ENCODE data around the gene OR11H7. TPM values are rescaled to one million over a fixed set of nuclear protein-coding genes. Genes with fewer than 3 reads are reported as not detected.
"Not testable (repeated sequence)": the region's sequence is repeated elsewhere in the genome, so short reads cannot be mapped to it uniquely, and the experiment has no call there.

The OR11H7 gene
- total and polyA plus RNA-seq, 4 donors: not detected

DNA sequence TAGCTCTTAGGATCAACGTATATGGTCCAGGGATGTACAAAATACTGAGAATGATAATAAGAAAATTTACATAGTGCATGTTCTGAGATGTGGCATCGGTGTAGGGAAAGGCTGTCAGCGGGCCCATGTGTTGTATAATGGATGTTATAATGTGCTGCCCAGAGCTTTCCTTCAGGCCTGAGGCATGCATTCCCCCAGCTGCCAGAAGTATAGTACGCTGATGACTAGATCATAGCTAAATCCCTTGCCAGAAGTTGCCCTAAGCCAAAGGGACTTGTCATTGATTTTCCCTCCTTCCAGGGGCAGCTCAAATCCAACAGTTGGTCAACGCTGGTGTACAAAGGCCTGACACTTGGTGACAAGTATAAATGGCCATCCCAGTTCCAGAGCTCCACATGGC, 44.6 kb upstream of the OR11H7 start:
- TF ChIP-seq, protein P1, sequence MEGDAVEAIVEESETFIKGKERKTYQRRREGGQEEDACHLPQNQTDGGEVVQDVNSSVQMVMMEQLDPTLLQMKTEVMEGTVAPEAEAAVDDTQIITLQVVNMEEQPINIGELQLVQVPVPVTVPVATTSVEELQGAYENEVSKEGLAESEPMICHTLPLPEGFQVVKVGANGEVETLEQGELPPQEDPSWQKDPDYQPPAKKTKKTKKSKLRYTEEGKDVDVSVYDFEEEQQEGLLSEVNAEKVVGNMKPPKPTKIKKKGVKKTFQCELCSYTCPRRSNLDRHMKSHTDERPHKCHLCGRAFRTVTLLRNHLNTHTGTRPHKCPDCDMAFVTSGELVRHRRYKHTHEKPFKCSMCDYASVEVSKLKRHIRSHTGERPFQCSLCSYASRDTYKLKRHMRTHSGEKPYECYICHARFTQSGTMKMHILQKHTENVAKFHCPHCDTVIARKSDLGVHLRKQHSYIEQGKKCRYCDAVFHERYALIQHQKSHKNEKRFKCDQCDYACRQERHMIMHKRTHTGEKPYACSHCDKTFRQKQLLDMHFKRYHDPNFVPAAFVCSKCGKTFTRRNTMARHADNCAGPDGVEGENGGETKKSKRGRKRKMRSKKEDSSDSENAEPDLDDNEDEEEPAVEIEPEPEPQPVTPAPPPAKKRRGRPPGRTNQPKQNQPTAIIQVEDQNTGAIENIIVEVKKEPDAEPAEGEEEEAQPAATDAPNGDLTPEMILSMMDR (IDR thresholded peaks at IDR 0.05; ENCODE audit: control extremely low read depth, extremely low read depth): no peak
- ATAC-seq (ENCODE audit: insufficient read depth, low FRiP score) (no peak), DNase-seq (no peak)
- Histone ChIP-seq H3K27me3 (ENCODE audit: control insufficient read depth in 3 of 3, insufficient read depth in 3 of 3, low read length in 2 of 3) (no peaks in the 10 kb centered on the region), H3K9me3 (ENCODE audit: control insufficient read depth in 4 of 4, insufficient read depth in 3 of 4, low read length in 3 of 4) (peaks cover 0 to 13% (median 2%) of the 10 kb centered on the region in 4 donors), H3K36me3 (ENCODE audit: control insufficient read depth in 4 of 4, insufficient read depth in 4 of 4, low read length in 4 of 4) (no peaks in the 10 kb centered on the region), H3K27ac (ENCODE audit: low read depth in 1 of 2, low read length in 1 of 2) (no peak overlapping the region), H3K9ac (ENCODE audit: insufficient read depth in 1 of 2, low read length in 2 of 2) (no peak overlapping the region), H3K4me1 (ENCODE audit: control insufficient read depth in 5 of 5, insufficient read depth in 5 of 5, low read length in 5 of 5) (no peaks in the 10 kb centered on the region), H3K4me3 (no peak overlapping the region)
- WGBS, 2 donors: 51 to 56% methylated on average over 5 of the region's 5 CpGs

DNA sequence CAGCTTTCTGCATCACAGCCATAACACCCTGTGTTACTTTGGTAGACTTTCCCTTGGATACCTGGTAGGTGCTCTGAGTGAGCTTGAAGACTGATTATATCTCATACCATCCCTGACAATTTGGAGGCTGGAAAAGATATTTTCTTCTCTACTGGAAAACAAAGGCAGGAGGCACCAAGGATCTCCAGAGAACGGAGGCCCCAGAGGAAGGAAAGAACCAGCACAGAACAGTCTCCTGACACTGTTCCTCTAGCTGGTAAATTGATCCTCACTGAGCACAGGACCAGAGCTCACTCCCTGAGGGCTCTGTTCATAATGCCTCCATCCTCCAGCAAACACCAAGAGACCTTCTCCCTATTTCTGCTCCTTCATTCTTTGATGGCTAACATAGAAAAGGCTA, 38.2 kb upstream of the OR11H7 start, which contains the start of gene OR11G2:
Gene OR11G2 (plus strand): TSS at position 301 of the 400 bp plus-strand sequence. CDS start 6,542 bp downstream, outside the sequence.
- H3K4me3 ChIP-seq: no peak within 1 kb of the TSS

DNA sequence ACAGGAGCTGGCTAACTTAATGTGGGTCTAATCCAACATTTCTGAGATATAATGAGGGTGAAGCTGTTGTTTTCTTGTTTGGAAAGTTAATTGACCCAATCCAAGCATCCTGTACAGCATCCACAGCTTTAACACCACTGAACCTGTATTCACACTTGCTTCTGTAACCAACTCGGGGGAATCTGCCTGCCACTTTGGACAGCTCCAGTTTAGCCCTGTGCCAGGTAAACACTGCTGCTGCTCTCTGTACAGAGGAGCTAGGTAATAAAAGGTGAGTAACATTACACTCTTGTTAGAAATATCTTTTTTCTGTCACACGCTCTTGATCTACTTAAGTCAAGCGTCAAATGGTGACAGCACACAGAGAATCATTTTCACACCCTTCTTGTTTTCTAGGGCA, 37.4 kb upstream of the OR11H7 start:
- TF ChIP-seq, protein P1 (IDR thresholded peaks at IDR 0.05; ENCODE audit: control extremely low read depth, extremely low read depth): no peak
- WGBS, 2 donors: 81 to 84% methylated on average over 3 of the region's 3 CpGs
- Histone ChIP-seq H3K4me1 (ENCODE audit: control insufficient read depth in 5 of 5, insufficient read depth in 5 of 5, low read length in 5 of 5) (no peaks in the 10 kb centered on the region), H3K9ac (ENCODE audit: insufficient read depth in 1 of 2, low read length in 2 of 2) (no peak overlapping the region), H3K27me3 (ENCODE audit: control insufficient read depth in 3 of 3, insufficient read depth in 3 of 3, low read length in 2 of 3) (no peaks in the 10 kb centered on the region), H3K36me3 (ENCODE audit: control insufficient read depth in 4 of 4, insufficient read depth in 4 of 4, low read length in 4 of 4) (no peaks in the 10 kb centered on the region), H3K27ac (ENCODE audit: low read depth in 1 of 2, low read length in 1 of 2) (no peak overlapping the region), H3K9me3 (ENCODE audit: control insufficient read depth in 4 of 4, insufficient read depth in 3 of 4, low read length in 3 of 4) (peaks cover 0 to 4% (median 0%) of the 10 kb centered on the region in 4 donors), H3K4me3 (no peak overlapping the region)
- no peak for DNase-seq
- no peak for ATAC-seq (ENCODE audit: insufficient read depth, low FRiP score)

More for the DNA sequence above, 38.2 kb upstream of the OR11H7 start, which contains the start of gene OR11G2:
- Histone ChIP-seq H3K9me3 (ENCODE audit: control insufficient read depth in 4 of 4, insufficient read depth in 3 of 4, low read length in 3 of 4) (peaks cover 0 to 4% (median 0%) of the 10 kb centered on the region in 4 donors), H3K4me1 (ENCODE audit: control insufficient read depth in 5 of 5, insufficient read depth in 5 of 5, low read length in 5 of 5) (no peaks in the 10 kb centered on the region), H3K36me3 (ENCODE audit: control insufficient read depth in 4 of 4, insufficient read depth in 4 of 4, low read length in 4 of 4) (no peaks in the 10 kb centered on the region), H3K27ac (ENCODE audit: low read depth in 1 of 2, low read length in 1 of 2) (no peak within 1 kb of the TSS), H3K9ac (ENCODE audit: insufficient read depth in 1 of 2, low read length in 2 of 2) (no peak within 1 kb of the TSS), H3K27me3 (ENCODE audit: control insufficient read depth in 3 of 3, insufficient read depth in 3 of 3, low read length in 2 of 3) (no peaks in the 10 kb centered on the region)
- DNase-seq (no peak), ATAC-seq (ENCODE audit: insufficient read depth, low FRiP score) (no peak)
- WGBS, 2 donors: 37 to 40% methylated on average over 1 of the region's 1 CpG
- TF ChIP-seq, protein P1 (IDR thresholded peaks at IDR 0.05; ENCODE audit: control extremely low read depth, extremely low read depth): no peak

DNA sequence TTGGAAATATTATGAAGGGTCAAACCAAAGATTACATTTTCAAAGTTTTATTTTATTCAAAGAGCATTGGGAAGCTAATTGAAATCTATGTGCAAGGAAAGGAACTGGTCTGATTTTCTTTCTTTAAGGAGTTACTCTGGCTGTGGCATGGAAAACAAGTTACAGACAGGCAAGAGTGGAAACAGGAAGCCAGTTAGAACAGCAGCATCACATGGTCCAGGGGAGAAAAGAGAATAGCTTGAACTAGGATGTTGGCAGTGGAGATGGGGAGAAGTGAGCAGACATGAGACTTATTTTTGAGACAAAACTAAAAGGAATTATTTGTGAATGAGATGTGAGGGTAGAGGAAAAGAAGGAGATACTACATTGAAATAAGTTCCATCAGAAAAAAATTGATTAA, 34.7 kb upstream of the OR11H7 start:
- peaks cover 0 to 5% (median 0%) of the 10 kb centered on the region in 4 donors for H3K9me3 ChIP-seq (ENCODE audit: control insufficient read depth in 4 of 4, insufficient read depth in 3 of 4, low read length in 3 of 4)
- no peaks in the 10 kb centered on the region for H3K27me3 ChIP-seq (ENCODE audit: control insufficient read depth in 3 of 3, insufficient read depth in 3 of 3, low read length in 2 of 3)
- DNase-seq (no peak), ATAC-seq (ENCODE audit: insufficient read depth, low FRiP score) (no peak)
- H3K9ac ChIP-seq (ENCODE audit: insufficient read depth in 1 of 2, low read length in 2 of 2): no peak overlapping the region
- no peaks in the 10 kb centered on the region for H3K4me1 ChIP-seq (ENCODE audit: control insufficient read depth in 5 of 5, insufficient read depth in 5 of 5, low read length in 5 of 5)
- no peak overlapping the region for H3K27ac ChIP-seq (ENCODE audit: low read depth in 1 of 2, low read length in 1 of 2)
- H3K4me3 ChIP-seq: no peak overlapping the region
- H3K36me3 ChIP-seq (ENCODE audit: control insufficient read depth in 4 of 4, insufficient read depth in 4 of 4, low read length in 4 of 4): no peaks in the 10 kb centered on the region
- TF ChIP-seq, protein P1 (IDR thresholded peaks at IDR 0.05; ENCODE audit: control extremely low read depth, extremely low read depth): no peak

DNA sequence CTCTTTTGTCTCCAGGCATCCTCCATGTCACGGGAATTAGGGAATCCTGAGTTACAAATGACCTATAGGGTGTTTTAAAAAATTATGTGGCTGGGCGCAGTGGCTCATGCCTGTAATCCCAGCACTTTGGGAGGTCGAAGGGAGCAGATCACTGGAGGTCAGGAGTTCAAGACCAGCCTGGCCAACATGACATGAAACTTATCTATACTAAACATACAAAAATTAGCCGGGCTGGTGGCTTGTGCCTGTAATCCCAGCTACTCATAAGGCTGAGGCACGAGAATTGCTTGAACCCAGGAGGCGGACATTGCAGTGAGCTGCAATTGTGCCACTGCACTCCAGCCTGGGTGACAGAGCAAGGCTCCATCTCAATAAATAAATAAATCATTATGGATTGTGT, 33.6 kb upstream of the OR11H7 start:
- not testable (repeated sequence) for H3K36me3 ChIP-seq (ENCODE audit: control insufficient read depth in 4 of 4, insufficient read depth in 4 of 4, low read length in 4 of 4); ATAC-seq (ENCODE audit: insufficient read depth, low FRiP score); H3K27me3 ChIP-seq (ENCODE audit: control insufficient read depth in 3 of 3, insufficient read depth in 3 of 3, low read length in 2 of 3); DNase-seq; H3K4me3 ChIP-seq; H3K27ac ChIP-seq (ENCODE audit: low read depth in 1 of 2, low read length in 1 of 2); H3K4me1 ChIP-seq (ENCODE audit: control insufficient read depth in 5 of 5, insufficient read depth in 5 of 5, low read length in 5 of 5); H3K9ac ChIP-seq (ENCODE audit: insufficient read depth in 1 of 2, low read length in 2 of 2); H3K9me3 ChIP-seq (ENCODE audit: control insufficient read depth in 4 of 4, insufficient read depth in 3 of 4, low read length in 3 of 4)
- 70 to 78% methylated on average over 6 of the region's 6 CpGs for WGBS, 2 donors
